MM.1S (cell line): Measurements from ENCODE around the gene FAR2.

ENCODE experiments used
- EZH2 ChIP-seq: fragments of 300-600 bp; sonication (generic); optimal IDR thresholded peaks from 2 replicates; pipeline ENCODE3; 2017; ENCODE audit warnings: low read depth, mild to moderate bottlenecking, antibody characterized with exemption, low read length, mixed read lengths
- EZH2phosphoT487 ChIP-seq: fragments of 300-600 bp; sonication (generic); IDR thresholded peaks from 2 replicates; pipeline ENCODE4 v1.6.1; 2018; ENCODE audit warnings: antibody characterized with exemption, low read length
- TF ChIP-seq, protein P1 (sequence below): fragments of 300-600 bp; sonication (generic); IDR thresholded peaks from 2 replicates; pipeline ENCODE4 v1.5.1; 2016; ENCODE audit warnings: antibody characterized with exemption, low read length, mixed read lengths

DNA sequence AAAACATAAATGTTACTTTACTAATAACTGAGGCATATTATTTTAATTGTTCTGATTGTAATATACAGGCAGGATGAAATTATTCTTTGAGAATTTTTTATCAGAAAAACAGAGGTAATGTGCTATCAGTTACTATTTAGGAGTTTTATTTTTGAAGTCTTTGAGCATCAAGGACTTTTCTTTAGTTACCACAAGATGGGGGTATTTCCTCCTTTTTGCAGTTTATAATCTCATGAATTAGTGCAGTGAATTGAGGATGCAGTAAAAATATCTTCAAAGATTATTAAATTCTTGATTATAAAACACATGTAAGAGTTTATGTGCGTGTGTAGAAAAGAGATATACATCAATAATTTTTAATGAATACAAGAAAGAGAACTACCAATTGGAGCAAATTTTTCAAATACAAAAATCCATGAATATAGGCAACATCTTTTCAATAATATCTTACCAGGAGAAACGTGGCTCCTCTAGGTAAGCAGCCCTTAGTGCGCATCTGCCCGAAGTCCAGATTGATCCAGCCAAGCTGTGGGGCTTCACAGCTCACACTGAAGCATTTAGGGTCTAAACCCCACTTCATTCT is 160.3 kb downstream of the FAR2 start:
- TF ChIP-seq, protein P1, sequence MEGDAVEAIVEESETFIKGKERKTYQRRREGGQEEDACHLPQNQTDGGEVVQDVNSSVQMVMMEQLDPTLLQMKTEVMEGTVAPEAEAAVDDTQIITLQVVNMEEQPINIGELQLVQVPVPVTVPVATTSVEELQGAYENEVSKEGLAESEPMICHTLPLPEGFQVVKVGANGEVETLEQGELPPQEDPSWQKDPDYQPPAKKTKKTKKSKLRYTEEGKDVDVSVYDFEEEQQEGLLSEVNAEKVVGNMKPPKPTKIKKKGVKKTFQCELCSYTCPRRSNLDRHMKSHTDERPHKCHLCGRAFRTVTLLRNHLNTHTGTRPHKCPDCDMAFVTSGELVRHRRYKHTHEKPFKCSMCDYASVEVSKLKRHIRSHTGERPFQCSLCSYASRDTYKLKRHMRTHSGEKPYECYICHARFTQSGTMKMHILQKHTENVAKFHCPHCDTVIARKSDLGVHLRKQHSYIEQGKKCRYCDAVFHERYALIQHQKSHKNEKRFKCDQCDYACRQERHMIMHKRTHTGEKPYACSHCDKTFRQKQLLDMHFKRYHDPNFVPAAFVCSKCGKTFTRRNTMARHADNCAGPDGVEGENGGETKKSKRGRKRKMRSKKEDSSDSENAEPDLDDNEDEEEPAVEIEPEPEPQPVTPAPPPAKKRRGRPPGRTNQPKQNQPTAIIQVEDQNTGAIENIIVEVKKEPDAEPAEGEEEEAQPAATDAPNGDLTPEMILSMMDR: peak; percentile 37
- no peak for TF ChIP-seq EZH2phosphoT487
- TF ChIP-seq EZH2: no peak
